Measurements from ENCODE around the gene LHFPL4. TPM values are rescaled to one million over a fixed set of nuclear protein-coding genes. Genes with fewer than 3 reads are reported as not detected.
"Not testable (repeated sequence)": the region's sequence is repeated elsewhere in the genome, so short reads cannot be mapped to it uniquely, and the experiment has no call there.

Gene LHFPL4
- total RNA-seq, 1 donor from 2014 or later = not detected

DNA sequence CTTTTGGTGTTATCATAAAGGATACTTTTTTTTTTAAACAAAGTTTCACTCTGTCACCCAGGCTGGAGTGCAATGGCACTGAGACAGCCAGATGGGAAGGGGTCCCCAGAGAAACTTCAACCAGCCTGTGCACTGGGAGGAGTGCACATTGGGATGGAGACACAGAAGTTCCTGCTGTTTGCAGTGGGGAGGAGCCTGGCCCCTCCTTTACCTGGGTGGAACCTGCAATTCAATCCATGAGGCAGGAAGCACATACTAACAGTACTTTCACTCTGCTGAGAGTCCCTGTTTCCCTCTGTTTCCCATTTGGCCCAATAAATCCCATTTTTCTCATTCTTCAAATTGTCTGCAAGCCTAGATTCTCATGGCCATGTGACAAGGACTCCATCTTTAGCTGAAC is 42.3 kb upstream of the LHFPL4 start:
- H3K4me3 Mint-ChIP-seq = no peak overlapping the region
- H3K4me1 Mint-ChIP-seq = peaks cover 2% of the 10 kb centered on the region
- no peak overlapping the region for H3K27ac Mint-ChIP-seq
- TF ChIP-seq, protein P1, sequence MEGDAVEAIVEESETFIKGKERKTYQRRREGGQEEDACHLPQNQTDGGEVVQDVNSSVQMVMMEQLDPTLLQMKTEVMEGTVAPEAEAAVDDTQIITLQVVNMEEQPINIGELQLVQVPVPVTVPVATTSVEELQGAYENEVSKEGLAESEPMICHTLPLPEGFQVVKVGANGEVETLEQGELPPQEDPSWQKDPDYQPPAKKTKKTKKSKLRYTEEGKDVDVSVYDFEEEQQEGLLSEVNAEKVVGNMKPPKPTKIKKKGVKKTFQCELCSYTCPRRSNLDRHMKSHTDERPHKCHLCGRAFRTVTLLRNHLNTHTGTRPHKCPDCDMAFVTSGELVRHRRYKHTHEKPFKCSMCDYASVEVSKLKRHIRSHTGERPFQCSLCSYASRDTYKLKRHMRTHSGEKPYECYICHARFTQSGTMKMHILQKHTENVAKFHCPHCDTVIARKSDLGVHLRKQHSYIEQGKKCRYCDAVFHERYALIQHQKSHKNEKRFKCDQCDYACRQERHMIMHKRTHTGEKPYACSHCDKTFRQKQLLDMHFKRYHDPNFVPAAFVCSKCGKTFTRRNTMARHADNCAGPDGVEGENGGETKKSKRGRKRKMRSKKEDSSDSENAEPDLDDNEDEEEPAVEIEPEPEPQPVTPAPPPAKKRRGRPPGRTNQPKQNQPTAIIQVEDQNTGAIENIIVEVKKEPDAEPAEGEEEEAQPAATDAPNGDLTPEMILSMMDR (IDR thresholded peaks at IDR 0.05) = no peak
- H3K27me3 Mint-ChIP-seq = peaks cover 20% of the 10 kb centered on the region
- ChIA-PET CTCF (no interaction called here), POLR2A (no interaction called here)
- no peaks in the 10 kb centered on the region for H3K9me3 Mint-ChIP-seq
- ATAC-seq (ENCODE audit: low read depth) = no peak
- H3K36me3 Mint-ChIP-seq (ENCODE audit: low read depth) = no peaks in the 10 kb centered on the region
- no peak for DNase-seq
- intact Hi-C loops (cut with micrococcal nuclease) = no loop called here

DNA sequence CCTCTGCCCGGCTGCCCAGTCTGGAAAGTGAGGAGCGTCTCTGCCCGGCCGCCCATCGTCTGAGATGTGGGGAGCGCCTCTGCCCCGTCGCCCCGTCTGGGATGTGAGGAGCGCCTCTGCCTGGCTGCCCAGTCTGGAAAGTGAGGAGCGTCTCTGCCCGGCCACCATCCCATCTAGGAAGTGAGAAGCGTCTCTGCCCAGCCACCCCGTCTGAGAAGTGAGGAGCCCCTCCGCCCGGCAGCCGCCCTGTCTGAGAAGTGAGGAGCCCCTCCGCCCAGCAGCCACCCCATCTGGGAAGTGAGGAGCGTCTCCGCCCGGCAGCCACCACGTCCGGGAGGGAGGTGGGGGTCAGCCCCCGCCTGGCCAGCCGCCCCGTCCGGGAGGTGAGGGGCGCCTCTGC is 38.2 kb upstream of the LHFPL4 start:
- POLR2A ChIA-PET = not testable (repeated sequence)

DNA sequence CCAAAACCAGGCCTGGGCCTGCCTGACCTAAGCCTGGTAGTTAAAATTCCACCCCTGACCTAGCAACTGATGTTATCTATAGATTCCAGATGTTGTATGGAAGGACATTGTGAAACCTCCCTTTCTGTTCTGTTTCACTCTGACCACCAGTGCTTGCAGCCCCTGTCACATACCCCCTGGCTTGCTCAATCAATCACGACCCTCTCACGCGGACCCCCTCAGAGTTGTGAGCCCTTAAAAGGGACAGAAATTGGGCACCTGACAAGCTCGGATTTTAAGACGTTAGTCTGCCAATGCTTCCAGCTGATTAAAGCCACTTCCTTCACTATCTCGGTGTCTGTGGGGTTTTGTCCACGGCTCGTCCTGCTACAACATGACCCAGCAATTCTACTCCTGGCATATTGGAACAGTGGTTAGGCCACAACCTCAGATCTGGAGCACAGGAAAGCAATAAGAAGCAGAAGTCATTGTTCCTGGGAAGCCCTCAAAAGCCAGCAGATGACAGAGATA is 36.7 kb upstream of the LHFPL4 start:
- ChIA-PET CTCF (no interaction called here), POLR2A (no interaction called here)
- ATAC-seq (ENCODE audit: low read depth) (no peak), DNase-seq (no peak)
- Mint-ChIP-seq H3K4me3 (no peak overlapping the region), H3K27me3 (peaks cover 9% of the 10 kb centered on the region), H3K36me3 (ENCODE audit: low read depth) (no peaks in the 10 kb centered on the region), H3K27ac (no peak overlapping the region), H3K9me3 (no peaks in the 10 kb centered on the region), H3K4me1 (no peaks in the 10 kb centered on the region)
- intact Hi-C loops (cut with micrococcal nuclease) = no loop called here
- TF ChIP-seq, protein P1 (IDR thresholded peaks at IDR 0.05) = no peak

More for the DNA sequence above, 38.2 kb upstream of the LHFPL4 start:
- H3K27me3 Mint-ChIP-seq; H3K9me3 Mint-ChIP-seq; H3K4me1 Mint-ChIP-seq; H3K36me3 Mint-ChIP-seq (ENCODE audit: low read depth); intact Hi-C loops (cut with micrococcal nuclease); H3K4me3 Mint-ChIP-seq; H3K27ac Mint-ChIP-seq; CTCF ChIA-PET; ATAC-seq (ENCODE audit: low read depth); DNase-seq: not testable (repeated sequence)

DNA sequence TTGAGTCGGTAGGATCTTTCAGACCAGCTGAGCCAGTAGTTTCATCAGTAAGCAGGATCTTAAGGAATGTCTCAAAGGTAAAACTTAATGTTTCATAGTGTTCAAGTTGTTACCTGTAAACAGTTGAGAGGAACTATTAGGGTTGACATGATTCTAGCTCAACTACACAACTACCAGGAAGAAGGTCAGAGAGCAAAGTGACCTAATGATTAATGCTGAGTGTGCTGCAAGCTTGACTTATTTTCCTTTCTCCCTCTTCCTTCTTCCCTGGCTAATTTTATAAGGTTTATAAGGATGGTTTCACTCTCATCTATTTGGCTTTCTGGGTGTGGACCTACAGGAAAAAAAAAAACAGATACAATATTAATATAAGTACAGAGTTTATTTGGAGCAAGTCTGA is 30.2 kb upstream of the LHFPL4 start:
- ChIA-PET CTCF (no interaction called here), POLR2A (no interaction called here)
- TF ChIP-seq, protein P1 (IDR thresholded peaks at IDR 0.05) = no peak
- H3K36me3 Mint-ChIP-seq (ENCODE audit: low read depth) = no peaks in the 10 kb centered on the region
- no peaks in the 10 kb centered on the region for H3K27me3 Mint-ChIP-seq
- H3K4me3 Mint-ChIP-seq = no peak overlapping the region
- H3K27ac Mint-ChIP-seq = no peak overlapping the region
- intact Hi-C loops (cut with micrococcal nuclease) = no loop called here
- H3K4me1 Mint-ChIP-seq = no peaks in the 10 kb centered on the region
- DNase-seq (no peak), ATAC-seq (ENCODE audit: low read depth) (no peak)
- H3K9me3 Mint-ChIP-seq = peaks cover 5% of the 10 kb centered on the region

DNA sequence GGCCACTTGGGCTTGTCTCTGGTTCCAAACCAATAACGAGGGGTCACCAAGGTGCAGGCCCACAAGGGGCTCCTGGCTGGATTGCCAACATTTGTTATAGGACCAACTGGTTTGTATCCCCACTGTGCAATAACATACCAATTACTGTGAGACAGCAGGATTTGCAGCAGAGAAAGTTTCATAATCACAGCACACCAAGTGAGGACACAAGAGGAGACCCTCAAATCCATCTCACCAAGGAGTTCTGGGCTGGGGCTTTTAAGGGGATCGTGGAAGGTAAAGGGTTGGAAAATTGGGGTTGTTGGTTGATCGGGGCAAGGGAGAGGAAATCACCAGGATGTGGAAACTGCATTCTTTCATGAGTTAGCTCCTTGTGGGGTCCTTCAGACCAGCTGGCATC is 29.7 kb upstream of the LHFPL4 start:
- DNase-seq (no peak), ATAC-seq (ENCODE audit: low read depth) (no peak)
- Mint-ChIP-seq H3K4me3 (no peak overlapping the region), H3K27ac (no peak overlapping the region), H3K9me3 (peaks cover 5% of the 10 kb centered on the region), H3K27me3 (no peaks in the 10 kb centered on the region), H3K36me3 (ENCODE audit: low read depth) (no peaks in the 10 kb centered on the region), H3K4me1 (no peaks in the 10 kb centered on the region)
- TF ChIP-seq, protein P1 (IDR thresholded peaks at IDR 0.05) = no peak
- ChIA-PET CTCF (no interaction called here), POLR2A (no interaction called here)
- intact Hi-C loops (cut with micrococcal nuclease) = no loop called here

DNA sequence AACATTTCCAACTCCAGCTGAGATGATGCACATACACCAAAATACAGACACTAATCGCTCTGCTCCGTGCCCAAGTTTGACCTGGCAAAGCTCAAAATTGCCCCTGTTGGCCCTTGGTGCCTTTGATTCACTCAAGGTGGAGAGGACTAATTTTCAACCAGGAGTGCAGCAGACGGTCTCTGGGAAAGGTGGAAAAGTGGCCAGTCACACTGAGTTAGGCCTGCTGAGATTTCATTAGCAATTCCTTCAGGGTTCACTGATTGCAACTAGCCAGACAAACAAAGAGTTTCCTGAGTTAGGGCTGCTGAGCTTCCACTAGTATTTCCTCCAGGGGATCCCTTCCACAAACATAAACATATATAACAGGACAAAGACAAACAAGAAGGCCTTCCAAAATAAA is 28.7 kb upstream of the LHFPL4 start:
- H3K4me1 Mint-ChIP-seq = no peaks in the 10 kb centered on the region
- CTCF ChIA-PET = no interaction called here
- peaks cover 5% of the 10 kb centered on the region for H3K9me3 Mint-ChIP-seq
- no peak overlapping the region for H3K4me3 Mint-ChIP-seq
- POLR2A ChIA-PET = no interaction called here
- DNase-seq = no peak
- H3K27ac Mint-ChIP-seq = no peak overlapping the region
- H3K27me3 Mint-ChIP-seq = no peaks in the 10 kb centered on the region
- intact Hi-C loops (cut with micrococcal nuclease) = no loop called here
- H3K36me3 Mint-ChIP-seq (ENCODE audit: low read depth) = no peaks in the 10 kb centered on the region
- TF ChIP-seq, protein P1 (IDR thresholded peaks at IDR 0.05) = no peak
- ATAC-seq (ENCODE audit: low read depth) = no peak
